ENCODE data around the gene CHRM1.

CHRM1 gene

GRCh38 chr11:62908468-62909072 lies 12.6 kb downstream of the CHRM1 start:
- ATAC-seq (replicated peaks) (no peak), DNase-seq (no peak)
- H3K4me1 Mint-ChIP-seq (ENCODE audit: low read depth in 2 of 2) = peaks cover 4 to 5% of the 10 kb centered on the region in 2 donors
- H3K27me3 Mint-ChIP-seq = peaks cover 20 to 47% of the 10 kb centered on the region in 2 donors
- H3K4me3 Mint-ChIP-seq = no peak overlapping the region
- H3K9me3 Mint-ChIP-seq = no peaks in the 10 kb centered on the region
- no peaks in the 10 kb centered on the region for H3K36me3 Mint-ChIP-seq (ENCODE audit: insufficient read depth)
- H3K27ac Mint-ChIP-seq = no peak overlapping the region

- Mint-ChIP-seq H3K4me1 (ENCODE audit: low read depth in 2 of 2) (peaks cover 0 to 2% of the 10 kb centered on the region in 2 donors), H3K27ac (no peak overlapping the region), H3K36me3 (ENCODE audit: insufficient read depth) (no peaks in the 10 kb centered on the region), H3K4me3 (no peak overlapping the region), H3K9me3 (no peaks in the 10 kb centered on the region), H3K27me3 (peaks cover 15 to 57% of the 10 kb centered on the region in 2 donors)
- DNase-seq (peak; percentile 76), ATAC-seq (replicated peaks) (peak; percentile 70)
Observed at GRCh38 chr11:62905927-62906531, 15.1 kb downstream of the CHRM1 start.

GRCh38 chr11:62905296-62905695 lies 15.9 kb downstream of the CHRM1 start:
- ATAC-seq (replicated peaks) = no peak
- H3K27me3 Mint-ChIP-seq = peaks cover 15 to 57% of the 10 kb centered on the region in 2 donors
- H3K4me1 Mint-ChIP-seq (ENCODE audit: low read depth in 2 of 2) = peaks cover 0 to 2% of the 10 kb centered on the region in 2 donors
- no peak overlapping the region for H3K4me3 Mint-ChIP-seq
- no peak for DNase-seq
- no peaks in the 10 kb centered on the region for H3K36me3 Mint-ChIP-seq (ENCODE audit: insufficient read depth)
- no peak overlapping the region for H3K27ac Mint-ChIP-seq
- no peaks in the 10 kb centered on the region for H3K9me3 Mint-ChIP-seq

GRCh38 chr11:62902932-62903331 lies 18.2 kb downstream of the CHRM1 start:
- no peak overlapping the region for H3K4me3 Mint-ChIP-seq
- H3K4me1 Mint-ChIP-seq (ENCODE audit: low read depth in 2 of 2) = peaks cover 0 to 2% of the 10 kb centered on the region in 2 donors
- peaks cover 14 to 47% of the 10 kb centered on the region in 2 donors for H3K27me3 Mint-ChIP-seq
- ATAC-seq (replicated peaks) (no peak), DNase-seq (no peak)
- no peaks in the 10 kb centered on the region for H3K36me3 Mint-ChIP-seq (ENCODE audit: insufficient read depth)
- no peak overlapping the region for H3K27ac Mint-ChIP-seq
- H3K9me3 Mint-ChIP-seq = no peaks in the 10 kb centered on the region

GRCh38 chr11:62898027-62898426 lies 23.1 kb downstream of the CHRM1 start:
- no peak overlapping the region for H3K4me3 Mint-ChIP-seq
- H3K27ac Mint-ChIP-seq = no peak overlapping the region
- peaks cover 20 to 55% of the 10 kb centered on the region in 2 donors for H3K27me3 Mint-ChIP-seq
- no peaks in the 10 kb centered on the region for H3K9me3 Mint-ChIP-seq
- H3K36me3 Mint-ChIP-seq (ENCODE audit: insufficient read depth) = no peaks in the 10 kb centered on the region
- ATAC-seq (replicated peaks) (no peak), DNase-seq (no peak)
- H3K4me1 Mint-ChIP-seq (ENCODE audit: low read depth in 2 of 2) = no peaks in the 10 kb centered on the region

DNA sequence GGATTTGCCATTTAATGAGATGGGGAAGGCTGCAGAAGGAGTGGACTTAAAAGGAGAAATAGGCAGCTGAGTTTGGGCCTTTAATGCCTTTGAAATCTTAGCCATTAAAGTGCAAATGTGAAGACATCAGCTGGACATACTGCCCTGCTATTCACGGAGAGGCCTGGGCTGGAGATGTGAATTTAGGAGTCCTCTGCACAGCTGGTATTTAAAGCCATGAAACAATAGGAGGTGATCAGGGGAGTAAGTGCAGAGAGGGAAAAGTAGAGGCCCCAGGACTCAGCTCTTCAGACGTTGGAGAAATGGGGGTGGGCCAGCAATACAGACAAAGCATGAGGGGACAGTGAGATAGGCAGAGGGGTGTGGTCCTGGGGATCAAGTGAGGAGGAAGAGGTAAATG lies 23.9 kb downstream of the CHRM1 start:
- no peaks in the 10 kb centered on the region for H3K9me3 Mint-ChIP-seq
- ATAC-seq (replicated peaks) (no peak), DNase-seq (no peak)
- no peak overlapping the region for H3K27ac Mint-ChIP-seq
- H3K4me3 Mint-ChIP-seq = no peak overlapping the region
- no peaks in the 10 kb centered on the region for H3K36me3 Mint-ChIP-seq (ENCODE audit: insufficient read depth)
- H3K4me1 Mint-ChIP-seq (ENCODE audit: low read depth in 2 of 2) = no peaks in the 10 kb centered on the region
- peaks cover 20 to 54% of the 10 kb centered on the region in 2 donors for H3K27me3 Mint-ChIP-seq

DNA sequence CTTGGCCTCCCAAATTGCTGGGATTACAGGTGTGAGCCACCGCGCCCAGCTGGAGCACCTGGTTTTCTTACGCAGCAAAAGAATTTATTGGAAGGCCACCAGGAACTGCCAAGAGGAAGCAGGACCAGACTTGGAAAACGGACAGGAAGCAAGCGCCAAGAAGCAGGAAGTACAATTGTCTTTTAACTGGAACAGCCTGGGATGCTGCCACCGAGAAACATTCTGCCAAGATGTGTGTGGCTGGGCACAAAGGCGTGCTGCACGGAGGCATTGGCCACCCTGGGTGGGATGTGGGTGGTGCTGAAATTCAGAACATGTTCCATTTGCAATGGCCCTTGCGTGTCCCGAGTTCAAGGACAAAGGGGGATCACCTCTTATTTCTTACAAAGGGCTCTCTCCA lies 25.1 kb downstream of the CHRM1 start:
- ATAC-seq (replicated peaks) (no peak), DNase-seq (no peak)
- no peaks in the 10 kb centered on the region for H3K4me1 Mint-ChIP-seq (ENCODE audit: low read depth in 2 of 2)
- H3K4me3 Mint-ChIP-seq = no peak overlapping the region
- peaks cover 20 to 45% of the 10 kb centered on the region in 2 donors for H3K27me3 Mint-ChIP-seq
- no peaks in the 10 kb centered on the region for H3K9me3 Mint-ChIP-seq
- H3K36me3 Mint-ChIP-seq (ENCODE audit: insufficient read depth) = no peaks in the 10 kb centered on the region
- no peak overlapping the region for H3K27ac Mint-ChIP-seq

GRCh38 chr11:62895501-62895900 lies 25.7 kb downstream of the CHRM1 start:
- no peaks in the 10 kb centered on the region for H3K9me3 Mint-ChIP-seq
- H3K27me3 Mint-ChIP-seq = peaks cover 19 to 41% of the 10 kb centered on the region in 2 donors
- no peak for ATAC-seq (replicated peaks)

GRCh38 chr11:62892077-62892922 lies 28.9 kb downstream of the CHRM1 start:
- no peaks in the 10 kb centered on the region for H3K9me3 Mint-ChIP-seq
- peaks cover 28% of the 10 kb centered on the region for H3K36me3 Mint-ChIP-seq (ENCODE audit: insufficient read depth)
- no peak overlapping the region for H3K27ac Mint-ChIP-seq
- no peak overlapping the region for H3K4me3 Mint-ChIP-seq
- peaks cover 0 to 2% of the 10 kb centered on the region in 2 donors for H3K4me1 Mint-ChIP-seq (ENCODE audit: low read depth in 2 of 2)
- ATAC-seq (replicated peaks) (no peak), DNase-seq (no peak)
- peaks cover 9 to 21% of the 10 kb centered on the region in 2 donors for H3K27me3 Mint-ChIP-seq

More at GRCh38 chr11:62895501-62895900, 25.7 kb downstream of the CHRM1 start:
- DNase-seq = no peak
- no peak overlapping the region for H3K4me3 Mint-ChIP-seq
- no peak overlapping the region for H3K27ac Mint-ChIP-seq
- no peaks in the 10 kb centered on the region for H3K4me1 Mint-ChIP-seq (ENCODE audit: low read depth in 2 of 2)
- H3K36me3 Mint-ChIP-seq (ENCODE audit: insufficient read depth) = no peaks in the 10 kb centered on the region

- DNase-seq (no peak), ATAC-seq (replicated peaks) (peak; percentile 24)
- Mint-ChIP-seq H3K4me3 (peak overlapping the region in 1 of 2 donors; percentile 12), H3K27me3 (peaks cover 0 to 5% of the 10 kb centered on the region in 2 donors), H3K4me1 (ENCODE audit: low read depth in 2 of 2) (peaks cover 8 to 9% of the 10 kb centered on the region in 2 donors), H3K27ac (peak overlapping the region in 1 of 2 donors; percentile 68), H3K36me3 (ENCODE audit: insufficient read depth) (peaks cover 53% of the 10 kb centered on the region), H3K9me3 (no peaks in the 10 kb centered on the region)
Observed at GRCh38 chr11:62889484-62890437, 31.4 kb downstream of the CHRM1 start.

DNA sequence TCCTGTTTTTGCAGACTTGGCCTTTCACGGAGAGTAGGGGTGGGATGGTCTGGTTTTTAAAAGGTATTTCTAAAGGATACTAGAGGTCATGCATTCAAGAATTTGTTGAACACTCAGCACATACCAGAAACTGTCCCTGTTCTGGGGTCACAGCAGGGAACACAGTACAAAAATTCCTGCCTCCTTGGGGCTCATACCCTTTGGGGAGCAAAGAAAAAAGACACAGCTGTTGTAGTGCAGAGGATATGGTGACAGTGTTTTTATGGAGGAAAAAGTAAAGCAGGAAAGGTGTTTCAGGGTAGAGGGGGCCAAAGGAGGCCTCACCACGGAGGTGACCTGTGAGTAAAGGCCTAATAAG lies 32.1 kb downstream of the CHRM1 start:
- H3K27me3 Mint-ChIP-seq = no peaks in the 10 kb centered on the region
- H3K36me3 Mint-ChIP-seq (ENCODE audit: insufficient read depth) = peaks cover 60% of the 10 kb centered on the region
- no peaks in the 10 kb centered on the region for H3K9me3 Mint-ChIP-seq
- H3K27ac Mint-ChIP-seq = peak overlapping the region in 1 of 2 donors; percentile 68
- peaks cover 11 to 12% of the 10 kb centered on the region in 2 donors for H3K4me1 Mint-ChIP-seq (ENCODE audit: low read depth in 2 of 2)
- ATAC-seq (replicated peaks) (no peak), DNase-seq (no peak)
- peak overlapping the region in 1 of 2 donors; percentile 12 for H3K4me3 Mint-ChIP-seq

- Mint-ChIP-seq H3K4me1 (ENCODE audit: low read depth in 2 of 2) (peaks cover 17 to 19% of the 10 kb centered on the region in 2 donors), H3K9me3 (no peaks in the 10 kb centered on the region), H3K4me3 (no peak overlapping the region), H3K36me3 (ENCODE audit: insufficient read depth) (peaks cover 67% of the 10 kb centered on the region), H3K27ac (peak overlapping the region in 1 of 2 donors; percentile 68), H3K27me3 (no peaks in the 10 kb centered on the region)
- DNase-seq (no peak), ATAC-seq (replicated peaks) (no peak)
Observed at GRCh38 chr11:62888406-62888805, 32.8 kb downstream of the CHRM1 start.

Data from effector memory CD8-positive, alpha-beta T cell (primary cell).